ENCODE measurements around the gene CAPZA3. TPM values are rescaled to one million over a fixed set of nuclear protein-coding genes. Genes with fewer than 3 reads are reported as not detected.
"Not testable (repeated sequence)": the region's sequence is repeated elsewhere in the genome, so short reads cannot be mapped to it uniquely, and the experiment has no call there.

CAPZA3 gene
- total RNA-seq, 1 donor from 2014 or later = not detected

DNA sequence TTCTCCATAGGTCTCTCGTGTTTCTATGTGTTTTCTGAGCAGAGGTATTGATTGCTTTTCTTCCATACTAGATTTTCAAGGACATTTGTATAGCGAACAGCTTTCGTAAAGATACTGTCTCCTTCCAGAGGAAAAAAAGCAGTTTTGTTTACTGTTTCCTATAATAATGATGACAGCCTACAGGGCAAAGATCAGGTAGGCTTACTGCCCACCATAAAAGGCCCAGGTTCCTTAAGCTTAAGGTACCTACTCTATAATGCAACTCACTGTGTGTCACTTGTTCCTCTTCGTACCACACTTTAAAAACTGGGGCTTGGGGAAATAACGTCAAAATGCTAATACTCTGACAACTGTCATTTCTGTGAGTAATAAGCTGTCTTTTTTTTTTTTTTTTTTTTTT, 6.8 kb upstream of the CAPZA3 start:
- H3K36me3 Mint-ChIP-seq (ENCODE audit: low read depth) = no peaks in the 10 kb centered on the region
- H3K27me3 Mint-ChIP-seq = no peaks in the 10 kb centered on the region
- H3K27ac Mint-ChIP-seq = no peak overlapping the region
- no peaks in the 10 kb centered on the region for H3K9me3 Mint-ChIP-seq
- no peaks in the 10 kb centered on the region for H3K4me1 Mint-ChIP-seq
- intact Hi-C loops (cut with micrococcal nuclease) = no loop called here
- no peak for DNase-seq
- no peak overlapping the region for H3K4me3 Mint-ChIP-seq

DNA sequence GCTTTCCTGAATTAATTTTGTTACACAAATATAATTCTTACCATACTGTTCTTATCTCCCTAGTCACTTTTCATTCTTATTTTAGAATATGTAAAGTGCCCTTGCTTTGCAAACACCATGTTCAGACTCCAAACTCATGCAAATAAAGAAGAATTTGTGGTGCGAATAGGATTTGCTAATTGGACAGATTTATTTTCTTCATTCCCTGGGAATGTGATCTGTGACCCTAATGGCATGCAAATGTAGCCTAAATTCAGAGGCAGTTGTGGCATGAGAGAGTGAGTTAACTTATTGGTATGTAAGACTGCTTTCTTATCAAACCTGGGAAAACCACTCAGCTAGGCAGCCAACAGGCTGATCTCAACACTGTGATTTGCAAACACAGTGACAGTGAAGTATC, 10.0 kb downstream of the CAPZA3 start:
- no peaks in the 10 kb centered on the region for H3K27me3 Mint-ChIP-seq
- H3K36me3 Mint-ChIP-seq (ENCODE audit: low read depth) = no peaks in the 10 kb centered on the region
- H3K27ac Mint-ChIP-seq = no peak overlapping the region
- H3K4me3 Mint-ChIP-seq = no peak overlapping the region
- H3K4me1 Mint-ChIP-seq = no peaks in the 10 kb centered on the region
- peaks cover 6% of the 10 kb centered on the region for H3K9me3 Mint-ChIP-seq
- intact Hi-C loops (cut with micrococcal nuclease) = no loop called here
- DNase-seq = no peak

DNA sequence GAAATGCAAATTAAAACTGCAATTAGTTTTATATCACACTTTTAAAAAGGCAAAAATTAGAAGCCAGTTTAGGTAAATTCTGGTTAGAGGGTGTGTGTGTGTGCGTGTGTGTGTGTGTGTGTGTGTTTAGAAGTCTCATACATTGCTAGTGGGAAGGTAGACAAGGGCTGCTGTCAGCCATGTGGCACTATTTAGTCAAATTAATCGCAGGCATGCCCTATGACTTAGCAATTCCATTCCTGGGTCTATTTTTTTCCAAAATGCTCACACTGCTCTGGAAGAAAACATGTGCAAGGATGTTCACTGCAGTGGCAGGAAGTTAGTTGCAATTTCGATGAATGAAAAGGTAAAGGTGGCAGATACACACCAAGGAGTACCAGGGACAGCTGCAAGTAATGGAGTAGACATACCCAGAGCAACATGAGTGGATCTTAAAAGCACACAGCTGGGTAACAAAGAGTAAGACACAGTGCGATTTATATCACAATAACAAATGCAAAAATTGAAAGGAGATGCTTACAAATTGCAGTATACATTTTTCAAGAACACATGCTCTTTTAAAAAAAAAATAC, 11.6 kb downstream of the CAPZA3 start:
- H3K4me3 Mint-ChIP-seq = no peak overlapping the region
- H3K4me1 Mint-ChIP-seq = no peaks in the 10 kb centered on the region
- intact Hi-C loops (cut with micrococcal nuclease) = no loop called here
- H3K27ac Mint-ChIP-seq = no peak overlapping the region
- DNase-seq = no peak
- no peaks in the 10 kb centered on the region for H3K27me3 Mint-ChIP-seq
- peaks cover 5% of the 10 kb centered on the region for H3K9me3 Mint-ChIP-seq
- no peaks in the 10 kb centered on the region for H3K36me3 Mint-ChIP-seq (ENCODE audit: low read depth)

DNA sequence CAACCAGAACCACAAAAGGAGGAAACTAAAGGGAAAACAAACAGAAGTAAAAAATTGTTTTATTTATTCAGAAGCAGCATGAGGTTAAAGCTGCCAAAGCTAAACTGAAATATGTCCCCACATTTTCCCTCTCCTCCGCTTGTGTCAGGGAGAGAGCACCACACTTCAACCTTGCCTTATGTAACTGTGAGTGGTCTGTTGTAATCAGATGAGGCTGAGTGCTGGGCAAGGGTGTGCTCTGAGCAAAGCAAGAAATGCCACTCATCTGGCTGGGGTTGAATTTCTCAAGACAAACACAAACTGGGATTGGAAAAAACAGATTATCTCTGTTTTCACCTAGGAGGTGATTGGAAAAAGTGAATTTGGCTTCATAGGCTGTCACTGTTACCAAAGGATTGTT, 12.2 kb downstream of the CAPZA3 start:
- Mint-ChIP-seq H3K4me3 (no peak overlapping the region), H3K9me3 (no peaks in the 10 kb centered on the region), H3K4me1 (no peaks in the 10 kb centered on the region), H3K27me3 (no peaks in the 10 kb centered on the region), H3K27ac (no peak overlapping the region), H3K36me3 (ENCODE audit: low read depth) (no peaks in the 10 kb centered on the region)
- DNase-seq = no peak
- intact Hi-C loops (cut with micrococcal nuclease) = no loop called here

DNA sequence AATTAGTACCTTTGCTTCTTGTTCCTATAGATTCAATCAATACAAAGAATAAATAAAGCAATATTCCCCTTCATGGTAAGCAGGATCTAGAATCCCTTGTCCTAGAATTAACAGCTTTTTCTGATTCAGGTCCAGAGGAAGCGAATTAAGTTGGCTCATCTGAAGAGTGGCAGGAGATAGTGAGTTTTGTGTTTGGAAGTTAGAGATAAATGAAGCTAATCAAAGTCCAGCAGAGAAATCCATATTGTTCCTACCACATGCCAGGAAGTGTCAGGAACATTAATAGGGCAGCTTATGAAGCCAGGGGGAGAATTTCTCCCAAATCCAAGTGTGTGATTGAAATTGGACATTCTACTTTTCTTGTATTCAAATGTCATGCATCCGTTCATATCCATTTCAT, 13.9 kb downstream of the CAPZA3 start:
- Mint-ChIP-seq H3K4me3 (no peak overlapping the region), H3K4me1 (no peaks in the 10 kb centered on the region), H3K27ac (no peak overlapping the region), H3K36me3 (ENCODE audit: low read depth) (no peaks in the 10 kb centered on the region), H3K9me3 (no peaks in the 10 kb centered on the region), H3K27me3 (no peaks in the 10 kb centered on the region)
- intact Hi-C loops (cut with micrococcal nuclease) = no loop called here
- DNase-seq = no peak

DNA sequence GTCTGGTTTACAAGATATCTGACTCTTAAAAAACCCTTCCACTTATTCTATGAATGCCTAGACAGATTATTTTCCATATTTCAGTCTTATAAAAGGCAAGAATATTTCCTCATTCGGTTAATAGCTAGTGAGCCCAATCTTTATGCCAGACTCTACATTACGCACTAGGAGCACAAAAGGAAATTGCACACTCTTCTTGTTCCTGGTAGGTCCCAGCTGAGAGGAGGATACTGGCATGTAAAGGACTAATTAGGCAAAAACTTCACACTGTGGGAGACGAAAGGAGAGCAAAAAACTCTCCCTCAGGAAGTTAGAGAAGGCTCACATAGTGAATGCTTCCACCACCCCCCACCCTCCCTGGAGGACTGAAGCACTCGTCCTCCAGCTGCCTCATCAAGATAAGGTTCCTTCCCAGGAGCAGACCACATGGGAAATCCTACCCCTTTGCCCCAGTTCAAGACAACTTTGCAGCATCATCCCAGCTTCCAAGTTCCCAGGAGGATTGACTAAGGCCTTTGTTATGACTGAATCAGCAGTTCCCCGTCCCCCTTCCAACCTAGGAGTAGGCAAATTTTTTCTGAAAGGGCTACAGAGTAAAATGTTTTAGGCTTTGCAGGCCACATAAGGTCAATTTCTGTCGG, 14.5 kb downstream of the CAPZA3 start:
- intact Hi-C loops (cut with micrococcal nuclease) = no loop called here
- H3K36me3 Mint-ChIP-seq (ENCODE audit: low read depth) = no peaks in the 10 kb centered on the region
- H3K27ac Mint-ChIP-seq = no peak overlapping the region
- DNase-seq = no peak
- H3K4me3 Mint-ChIP-seq = no peak overlapping the region
- H3K27me3 Mint-ChIP-seq = no peaks in the 10 kb centered on the region
- H3K4me1 Mint-ChIP-seq = no peaks in the 10 kb centered on the region
- no peaks in the 10 kb centered on the region for H3K9me3 Mint-ChIP-seq

DNA sequence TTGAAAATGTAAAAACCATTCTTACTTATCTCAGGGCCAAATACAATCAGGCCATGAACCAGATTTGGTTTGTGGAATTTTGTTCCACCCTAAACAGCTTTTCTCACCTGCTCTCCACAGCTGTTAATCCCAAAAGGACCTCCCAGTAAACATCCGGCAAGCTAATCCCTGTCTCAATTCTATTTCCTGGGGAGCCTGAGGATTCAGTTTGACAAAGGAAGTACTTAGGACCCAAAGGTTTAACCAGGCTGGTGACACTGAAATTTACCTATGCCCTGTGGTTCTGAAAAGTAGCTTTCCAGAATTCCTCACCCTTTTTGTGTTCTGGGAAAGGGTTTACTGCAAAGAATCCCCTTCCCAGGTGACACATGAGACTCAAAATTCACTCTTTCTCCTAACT, 15.0 kb downstream of the CAPZA3 start:
- no peaks in the 10 kb centered on the region for H3K9me3 Mint-ChIP-seq
- no peaks in the 10 kb centered on the region for H3K36me3 Mint-ChIP-seq (ENCODE audit: low read depth)
- H3K4me1 Mint-ChIP-seq = no peaks in the 10 kb centered on the region
- no peaks in the 10 kb centered on the region for H3K27me3 Mint-ChIP-seq
- DNase-seq = no peak
- intact Hi-C loops (cut with micrococcal nuclease) = no loop called here
- no peak overlapping the region for H3K27ac Mint-ChIP-seq
- H3K4me3 Mint-ChIP-seq = no peak overlapping the region

DNA sequence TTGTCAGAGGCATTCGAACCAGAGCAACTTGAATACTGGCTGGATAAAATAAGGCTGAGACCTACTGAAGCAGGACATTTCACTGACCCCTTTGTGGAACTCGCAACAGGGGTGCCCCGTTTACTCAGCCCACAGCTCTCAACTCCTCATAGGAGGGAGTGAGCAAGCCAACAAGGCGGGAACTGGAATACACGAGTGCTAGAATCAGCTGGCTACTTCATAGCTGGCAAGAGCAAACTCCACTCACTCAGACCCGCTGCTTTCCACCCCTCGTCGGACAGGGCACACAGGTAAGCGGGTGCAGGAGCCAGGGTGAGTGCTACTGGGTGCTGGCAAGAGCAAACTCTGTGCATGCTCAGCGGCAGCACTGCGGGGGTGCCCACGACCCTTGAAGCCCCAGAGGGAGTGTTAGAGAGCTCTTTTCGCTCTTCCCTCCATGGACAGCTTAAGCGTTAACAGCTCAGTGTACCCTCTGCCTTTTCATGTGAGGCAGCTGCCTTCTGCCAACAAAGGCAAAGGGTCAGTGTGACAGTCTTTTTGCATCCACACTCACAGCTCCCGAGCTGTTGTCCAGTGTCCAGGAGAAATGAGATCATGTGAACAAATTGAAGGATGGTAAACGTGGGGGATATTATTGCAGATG, 15.7 kb downstream of the CAPZA3 start:
- H3K27ac Mint-ChIP-seq = no peak overlapping the region
- no peak for DNase-seq
- H3K4me3 Mint-ChIP-seq = no peak overlapping the region
- no peaks in the 10 kb centered on the region for H3K36me3 Mint-ChIP-seq (ENCODE audit: low read depth)
- H3K4me1 Mint-ChIP-seq = no peaks in the 10 kb centered on the region
- H3K27me3 Mint-ChIP-seq = no peaks in the 10 kb centered on the region
- H3K9me3 Mint-ChIP-seq = no peaks in the 10 kb centered on the region
- intact Hi-C loops (cut with micrococcal nuclease) = no loop called here

DNA sequence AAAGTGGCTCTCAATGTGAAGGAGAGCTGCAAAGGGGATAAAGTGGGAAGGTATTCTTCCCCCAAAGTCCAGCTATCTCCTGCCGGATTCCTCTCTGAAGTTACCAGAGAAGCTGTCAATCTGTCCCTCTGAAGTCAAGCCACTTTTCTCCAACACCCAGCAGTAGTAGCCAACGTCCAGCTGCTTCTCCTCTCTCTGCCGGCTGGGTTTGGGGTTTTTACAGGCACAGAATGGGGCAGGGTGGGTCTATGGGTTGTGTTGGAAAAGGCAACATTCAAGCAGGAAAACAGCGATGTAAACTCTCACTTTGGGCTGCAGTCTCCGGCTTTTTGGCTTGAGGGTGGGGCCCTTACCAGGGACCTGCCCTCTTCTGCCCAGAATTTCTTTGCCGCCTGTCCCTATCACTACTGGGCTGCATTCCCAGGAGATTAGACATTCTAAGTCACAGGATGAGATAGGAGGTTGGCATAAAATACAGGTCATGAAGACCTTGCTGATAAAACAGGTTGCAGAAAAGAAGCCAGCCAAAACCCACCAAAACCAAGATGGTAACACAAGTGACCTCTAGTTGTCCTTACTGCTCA, 16.3 kb downstream of the CAPZA3 start:
- H3K36me3 Mint-ChIP-seq (ENCODE audit: low read depth) = no peaks in the 10 kb centered on the region
- no peak overlapping the region for H3K27ac Mint-ChIP-seq
- H3K4me3 Mint-ChIP-seq = no peak overlapping the region
- no peaks in the 10 kb centered on the region for H3K4me1 Mint-ChIP-seq
- DNase-seq = no peak
- intact Hi-C loops (cut with micrococcal nuclease) = no loop called here
- no peaks in the 10 kb centered on the region for H3K9me3 Mint-ChIP-seq
- no peaks in the 10 kb centered on the region for H3K27me3 Mint-ChIP-seq

DNA sequence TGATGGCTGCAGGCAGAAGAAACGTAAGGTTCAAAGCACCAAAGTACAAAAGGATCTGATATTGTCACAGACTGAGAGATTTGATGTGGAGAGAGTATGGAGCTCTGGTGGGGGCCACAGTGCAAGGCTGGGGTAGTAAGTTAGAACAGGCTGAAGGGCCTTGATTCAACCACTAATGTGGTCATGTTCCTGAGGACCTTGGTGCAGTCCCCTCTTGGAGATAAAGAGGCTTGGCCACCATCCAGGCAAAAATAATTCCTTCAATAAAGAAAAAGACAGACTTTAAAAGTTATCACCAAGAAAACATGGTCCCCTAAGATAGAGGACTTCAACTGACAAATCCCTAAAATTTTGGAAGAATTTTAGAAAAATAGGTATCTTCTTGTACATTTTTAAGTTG, 17.4 kb downstream of the CAPZA3 start:
- no peaks in the 10 kb centered on the region for H3K27me3 Mint-ChIP-seq
- DNase-seq = no peak

DNA sequence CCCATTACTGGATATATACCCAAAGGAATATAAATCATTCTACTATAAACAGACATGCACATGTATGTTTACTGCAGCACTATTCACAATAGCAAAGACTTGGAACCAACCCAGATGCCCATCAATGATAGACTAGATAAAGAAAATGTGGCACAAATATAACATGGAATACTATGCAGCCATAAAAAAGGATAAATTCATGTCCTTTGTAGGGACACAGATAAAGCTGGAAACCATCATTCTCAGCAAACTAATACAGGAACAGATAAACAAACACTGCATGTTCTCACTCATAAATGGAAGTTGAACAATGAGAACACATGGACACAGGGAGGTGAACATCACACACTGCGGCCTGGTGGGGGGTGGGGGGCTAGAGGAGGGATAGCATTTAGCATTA, 28.6 kb downstream of the CAPZA3 start:
- H3K4me1 Mint-ChIP-seq; H3K4me3 Mint-ChIP-seq; DNase-seq; H3K36me3 Mint-ChIP-seq (ENCODE audit: low read depth); H3K27me3 Mint-ChIP-seq; H3K27ac Mint-ChIP-seq; intact Hi-C loops (cut with micrococcal nuclease): not testable (repeated sequence)
- peaks cover 16% of the 10 kb centered on the region for H3K9me3 Mint-ChIP-seq

More for the DNA sequence above, 17.4 kb downstream of the CAPZA3 start:
- no peak overlapping the region for H3K27ac Mint-ChIP-seq
- no peaks in the 10 kb centered on the region for H3K36me3 Mint-ChIP-seq (ENCODE audit: low read depth)
- no peaks in the 10 kb centered on the region for H3K9me3 Mint-ChIP-seq
- H3K4me3 Mint-ChIP-seq = no peak overlapping the region
- intact Hi-C loops (cut with micrococcal nuclease) = no loop called here
- no peaks in the 10 kb centered on the region for H3K4me1 Mint-ChIP-seq

DNA sequence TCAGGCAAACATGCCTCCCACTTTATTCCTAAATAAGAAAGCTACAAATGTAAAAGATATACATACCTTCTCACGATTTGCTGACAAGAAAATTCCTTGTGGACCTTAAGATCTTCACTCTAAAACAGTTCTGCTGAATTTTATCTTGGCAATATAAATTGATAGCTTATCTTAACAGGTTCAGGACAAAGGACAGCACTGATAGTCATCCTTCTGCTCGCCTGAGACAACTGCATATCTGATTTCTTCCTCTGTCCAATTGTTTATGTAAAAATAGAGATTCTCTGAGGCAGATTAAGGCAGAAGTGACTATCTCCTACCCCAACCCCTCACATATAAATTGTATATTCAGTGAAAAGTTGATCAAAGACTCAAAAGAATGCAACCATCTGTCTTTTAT, 44.9 kb downstream of the CAPZA3 start:
- Mint-ChIP-seq H3K4me3 (no peak overlapping the region), H3K27me3 (no peaks in the 10 kb centered on the region), H3K36me3 (ENCODE audit: low read depth) (no peaks in the 10 kb centered on the region), H3K27ac (no peak overlapping the region), H3K9me3 (peaks cover 11% of the 10 kb centered on the region), H3K4me1 (no peaks in the 10 kb centered on the region)
- intact Hi-C loops (cut with micrococcal nuclease) = no loop called here
- DNase-seq = no peak

DNA sequence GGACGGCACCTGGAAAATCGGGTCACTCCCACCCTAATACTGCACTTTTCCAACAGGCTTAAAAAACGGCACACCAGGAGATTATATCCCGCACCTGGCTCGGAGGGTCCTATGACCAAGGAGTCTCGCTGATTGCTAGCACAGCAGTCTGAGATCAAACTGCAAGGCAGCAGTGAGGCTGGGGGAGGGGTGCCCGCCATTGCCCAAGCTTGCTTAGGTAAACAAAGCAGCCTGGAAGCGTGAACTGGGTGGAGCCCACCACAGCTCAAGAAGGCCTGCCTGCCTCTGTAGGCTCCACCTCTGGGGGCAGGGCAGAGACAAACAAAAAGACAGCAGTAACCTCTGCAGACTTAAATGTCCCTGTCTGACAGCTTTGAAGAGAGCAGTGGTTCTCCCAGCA, 47.5 kb downstream of the CAPZA3 start:
- H3K9me3 Mint-ChIP-seq = peaks cover 11% of the 10 kb centered on the region
- H3K27me3 Mint-ChIP-seq; intact Hi-C loops (cut with micrococcal nuclease); H3K4me1 Mint-ChIP-seq; H3K36me3 Mint-ChIP-seq (ENCODE audit: low read depth); DNase-seq; H3K27ac Mint-ChIP-seq; H3K4me3 Mint-ChIP-seq: not testable (repeated sequence)
